Fibroblast of the aortic adventitia (primary cell): ENCODE measurements around the gene SLC6A2. TPM values are rescaled to one million over a fixed set of nuclear protein-coding genes. Genes with fewer than 3 reads are reported as not detected.

ENCODE experiments used
- DNase-seq: peaks from one replicate; pipeline ENCODE4 v3.0.0-alpha.2; 2010; ENCODE audit warnings: low read depth
- H3K4me3 ChIP-seq: 2 replicates; pipeline ENCODE4 v1.5.1; 2011; ENCODE audit warnings: low read depth, mild to moderate bottlenecking, control low read depth, low read length, moderate library complexity
- CTCF ChIP-seq: IDR thresholded peaks from 2 replicates; pipeline ENCODE4 v1.5.1; 2011; ENCODE audit warnings: mild to moderate bottlenecking, low read length, control low read depth, inconsistent platforms; ENCODE audit not compliant: insufficient read depth
- total RNA-seq: library from RNA; depleted of rRNA; stranded (reverse); fragments of >200 nt; gene quantifications from 2 replicates; pipeline ENCODE4 v1.2.3, GENCODE V29; 2012; ENCODE audit warnings: low replicate concordance

SLC6A2 gene
- total RNA-seq, 1 donor, result not detected

- DNase-seq, result no peak
- H3K4me3 ChIP-seq, result no peak overlapping the region
- no peak for TF ChIP-seq CTCF
Measured at GRCh38 chr16:55645986-55646385, 9.8 kb upstream of the SLC6A2 start.

DNA sequence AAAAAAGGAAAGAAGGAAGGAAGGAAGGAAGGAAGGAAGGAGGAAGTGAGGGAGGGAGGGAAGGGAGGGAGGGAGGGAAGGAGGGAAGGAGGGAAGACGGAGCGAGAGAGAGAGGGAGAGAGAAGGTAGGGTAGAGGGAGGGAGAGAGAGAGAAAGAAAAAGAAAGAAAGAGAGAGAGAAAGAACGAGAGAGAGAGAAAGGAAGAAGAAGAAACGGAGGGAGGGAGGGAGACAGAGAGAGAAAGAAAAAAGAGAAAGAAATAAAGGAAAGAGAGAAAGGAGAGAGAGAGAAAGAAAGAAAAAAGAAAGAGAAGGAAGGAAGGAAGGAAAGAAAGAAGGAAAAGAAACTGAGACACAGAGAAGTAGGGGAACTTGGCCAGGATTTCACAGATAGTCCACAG is 8.4 kb upstream of the SLC6A2 start:
- no peak overlapping the region for H3K4me3 ChIP-seq
- no peak for DNase-seq
- TF ChIP-seq CTCF, result no peak

DNA sequence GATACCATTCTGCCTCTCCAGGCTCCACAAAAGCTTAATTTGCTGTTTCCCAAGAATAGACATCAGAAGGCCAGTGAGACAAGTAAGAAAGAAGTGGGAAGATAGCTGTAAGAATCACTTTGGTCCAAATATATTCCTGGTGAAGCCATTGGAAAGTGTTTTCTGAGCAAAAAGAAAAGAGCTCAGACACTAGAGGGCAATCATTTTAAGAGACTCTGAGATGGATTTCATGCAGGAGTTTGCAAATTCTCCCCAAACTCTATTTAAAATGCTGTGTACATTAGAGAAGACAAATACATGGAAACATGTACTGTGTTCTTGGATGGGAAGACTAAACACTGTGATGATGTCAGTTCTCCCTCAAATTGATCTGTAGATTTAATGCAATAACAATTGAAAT is 8.0 kb upstream of the SLC6A2 start:
- H3K4me3 ChIP-seq, result no peak overlapping the region
- DNase-seq, result no peak
- TF ChIP-seq CTCF, result no peak

DNA sequence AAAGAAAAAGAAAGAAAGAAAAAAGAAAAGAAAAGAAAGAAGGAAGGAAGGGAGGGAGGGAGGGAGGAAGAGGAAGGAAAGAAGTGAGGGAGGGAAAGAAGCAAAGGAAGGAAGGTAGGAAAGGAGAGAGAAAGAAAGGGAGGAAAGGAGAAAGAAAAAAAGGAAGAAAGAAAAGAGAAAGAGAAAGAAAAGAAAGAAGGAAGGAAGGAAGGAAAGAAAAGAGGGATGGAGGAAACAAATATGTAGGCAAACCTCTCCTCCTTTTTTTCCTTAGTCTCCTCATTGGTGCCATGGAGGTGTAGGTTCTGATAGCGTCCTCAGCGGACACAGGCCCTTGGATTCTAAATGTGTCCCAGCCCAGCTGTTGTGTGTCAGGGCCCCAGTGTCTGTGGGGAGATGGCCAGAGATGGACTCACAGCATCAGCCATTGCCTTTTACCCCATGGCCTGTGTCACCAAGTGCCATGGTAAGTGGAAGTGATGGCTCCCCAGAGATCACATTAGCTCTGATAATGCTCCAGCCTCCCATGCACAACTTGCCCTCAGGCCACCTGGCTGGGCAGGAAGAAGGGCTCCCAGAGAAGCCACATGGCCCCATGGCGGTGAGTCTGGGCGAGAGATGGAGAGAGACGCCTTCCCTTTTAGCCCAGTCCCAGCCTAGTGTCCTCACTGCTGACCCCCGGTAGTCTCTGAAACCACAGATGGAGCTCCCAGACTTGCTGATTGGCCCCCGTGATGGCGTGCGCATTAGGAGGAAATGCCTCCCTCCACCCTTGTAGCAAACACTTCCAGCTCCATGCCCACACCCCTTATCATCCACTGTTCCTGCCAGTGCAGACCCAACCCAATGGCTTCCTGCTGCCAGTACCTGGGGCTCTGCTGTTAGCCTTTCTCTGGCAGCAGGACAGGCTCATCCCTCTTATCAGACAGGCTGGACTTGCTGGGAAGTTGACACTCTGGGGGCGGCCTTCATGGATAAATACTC is 3.7 kb upstream of the SLC6A2 start:
- H3K4me3 ChIP-seq, result no peak overlapping the region
- DNase-seq, result no peak
- TF ChIP-seq CTCF, result no peak

DNA sequence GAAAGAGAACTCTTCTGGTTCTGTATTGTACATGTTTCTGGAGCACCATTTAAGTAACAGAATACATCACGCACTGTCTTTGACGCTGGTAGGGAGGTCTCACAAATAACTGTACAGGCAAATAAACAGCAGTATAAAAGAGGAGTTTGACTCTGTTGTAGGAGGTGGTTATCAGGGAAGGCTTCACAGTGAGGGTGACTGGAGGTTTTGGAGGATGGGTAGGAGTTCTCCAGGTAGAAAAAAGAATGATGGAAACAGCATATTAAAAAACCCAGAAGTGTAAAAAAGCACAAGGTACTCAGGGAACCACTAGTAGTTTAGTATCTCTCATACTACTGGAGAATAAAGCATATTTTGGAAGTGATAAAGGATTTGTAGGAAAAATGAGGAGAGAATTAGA is 2.7 kb upstream of the SLC6A2 start:
- TF ChIP-seq CTCF, result no peak
- no peak for DNase-seq
- H3K4me3 ChIP-seq, result no peak overlapping the region

- DNase-seq, result no peak
- TF ChIP-seq CTCF, result no peak
- H3K4me3 ChIP-seq, result no peak overlapping the region
Measured at GRCh38 chr16:55655381-55655896, 349 bp upstream of the SLC6A2 start.
